Skin epidermis (tissue), 12 donors: ENCODE data around the gene CEP131.

ENCODE experiments used
- H3K27ac ChIP-seq, 21 experiments: fragments of 200-600 bp; sonication (generic) in 11 of 21; one replicate each; pipeline ENCODE4 v1.5.0; 2020; ENCODE audit warnings: mild to moderate bottlenecking in 3 of 21, inconsistent platforms in 2 of 21, moderate library complexity in 2 of 21
- H3K4me3 ChIP-seq, 7 experiments: fragments of 200-600 bp; sonication (generic) in 2 of 7; one replicate each; pipeline ENCODE4 v1.5.0; 2020; ENCODE audit warnings: inconsistent platforms in 2 of 7, mild to moderate bottlenecking in 2 of 7, moderate library complexity in 1 of 7

The CEP131 gene

DNA sequence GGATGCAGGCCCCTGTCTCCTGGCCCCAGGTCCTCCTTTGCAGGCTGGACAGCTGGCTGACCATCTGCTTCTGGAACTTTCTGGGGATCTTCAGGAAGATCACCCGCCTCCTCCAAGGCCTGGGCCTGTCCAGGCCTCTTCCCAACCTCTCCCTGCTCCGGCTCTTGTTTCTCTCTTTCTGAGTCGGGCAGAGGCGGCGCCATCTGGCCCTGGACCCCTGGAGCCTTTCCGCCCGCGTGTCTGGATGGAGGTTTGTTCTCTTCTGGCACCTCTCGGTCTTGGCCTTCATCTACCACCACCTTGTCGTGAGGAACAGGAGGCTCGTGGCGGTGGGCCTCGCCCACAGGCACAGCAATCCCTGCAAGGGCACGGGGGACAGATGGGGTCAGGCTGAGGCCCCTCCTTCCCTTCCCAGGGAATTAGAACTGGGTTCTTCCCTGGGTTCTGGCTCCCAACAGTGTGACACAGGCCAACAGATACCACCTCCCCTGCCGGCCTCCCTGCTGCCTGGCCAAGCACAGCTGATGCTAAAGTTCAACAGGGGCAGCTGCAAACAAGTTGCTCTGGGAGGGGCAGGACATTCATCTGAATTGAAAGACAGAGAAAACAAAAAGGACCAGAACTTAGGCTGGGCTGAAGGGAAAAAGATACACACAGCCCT is 29.7 kb upstream of the CEP131 start:
- Histone ChIP-seq H3K4me3 (no peak overlapping the region), H3K27ac (no peak overlapping the region)

DNA sequence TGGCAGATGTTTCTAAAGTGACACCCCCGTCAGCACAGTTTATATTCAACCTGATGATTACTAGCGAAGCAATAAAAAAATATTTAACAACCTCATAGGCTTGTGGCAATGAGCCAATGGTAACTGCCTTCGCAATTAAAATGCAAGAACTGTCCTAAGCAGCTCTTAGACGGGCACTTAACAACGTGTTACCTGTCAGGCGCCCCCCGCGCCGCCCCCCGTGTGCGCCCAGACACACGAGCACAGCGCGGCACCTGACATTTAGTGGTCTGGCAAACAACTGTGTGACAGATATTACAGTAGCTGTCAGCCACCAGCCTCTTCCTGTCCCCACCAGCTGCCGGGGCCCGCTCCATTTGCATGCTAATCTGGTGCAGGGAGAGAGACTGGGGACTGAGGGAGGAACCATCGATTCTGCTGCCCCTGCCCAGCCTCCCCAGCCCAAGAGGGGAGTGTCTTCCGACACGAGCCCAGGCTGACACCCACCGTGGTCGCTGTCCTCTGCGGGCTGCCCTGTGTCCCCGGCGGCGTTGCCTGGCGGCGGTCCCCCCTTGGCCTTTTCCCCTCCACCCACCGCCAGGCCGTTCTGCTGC is 29.0 kb upstream of the CEP131 start:
- no peak overlapping the region for H3K27ac ChIP-seq

DNA sequence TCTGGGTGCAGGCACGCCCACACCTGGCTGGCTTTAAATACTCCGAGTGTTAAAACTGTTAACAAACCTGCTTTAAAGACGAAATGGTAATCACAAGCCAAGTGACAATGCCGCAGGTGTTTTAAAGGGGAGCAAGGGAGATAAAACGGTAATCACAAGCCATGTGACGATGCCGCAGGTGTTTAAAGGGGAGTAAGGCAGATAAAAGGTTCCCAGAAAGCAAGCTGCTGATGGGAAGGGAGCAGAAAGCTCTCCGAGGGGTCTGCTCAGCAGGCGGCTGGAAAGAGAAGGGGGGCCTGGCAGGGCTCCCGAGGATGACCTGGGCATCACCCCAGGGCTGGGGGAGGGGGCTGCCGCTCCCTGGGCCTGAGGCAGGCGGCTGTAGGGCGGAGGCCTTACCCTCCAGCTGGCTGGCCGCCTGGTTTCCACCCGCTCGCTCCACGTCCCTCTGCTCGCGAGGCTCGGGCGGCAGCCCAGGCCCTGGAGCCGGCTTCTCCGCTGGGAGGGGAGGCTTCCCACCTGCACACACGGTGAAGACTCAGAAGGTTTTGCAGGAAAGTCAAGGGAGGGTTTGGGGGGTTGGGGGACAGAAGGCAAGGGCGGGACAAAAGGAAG is 28.4 kb upstream of the CEP131 start:
- no peak overlapping the region for H3K4me3 ChIP-seq
- peak overlapping the region in 1 of 21 experiments; percentile 21 for H3K27ac ChIP-seq

More for the DNA sequence above, 29.0 kb upstream of the CEP131 start:
- no peak overlapping the region for H3K4me3 ChIP-seq

GRCh38 chr17:81250286-81251093 is 27.7 kb upstream of the CEP131 start:
- Histone ChIP-seq H3K4me3 (no peak overlapping the region), H3K27ac (no peak overlapping the region)

GRCh38 chr17:81249223-81250040 is 26.7 kb upstream of the CEP131 start:
- H3K27ac ChIP-seq = no peak overlapping the region
- no peak overlapping the region for H3K4me3 ChIP-seq

DNA sequence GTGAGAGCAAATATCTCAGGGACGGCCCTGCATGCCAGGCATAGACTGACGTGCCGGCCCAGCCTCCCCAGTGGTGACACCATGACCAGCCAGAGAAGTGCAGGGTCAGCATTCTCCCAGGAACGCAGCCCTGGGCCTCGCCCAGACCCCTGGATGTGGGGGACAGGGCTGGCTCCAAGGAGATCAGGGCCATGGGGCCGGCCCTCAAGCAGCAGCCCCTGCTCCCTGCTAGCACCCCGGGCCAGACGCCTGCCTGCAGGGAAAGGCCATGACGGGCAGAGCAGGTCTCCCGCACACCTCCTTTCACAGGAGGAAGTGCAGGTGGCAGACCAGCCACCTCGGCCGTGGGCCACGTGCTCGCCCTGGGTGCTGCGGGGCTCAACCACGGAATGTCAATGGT is 25.9 kb upstream of the CEP131 start:
- Histone ChIP-seq H3K27ac (no peak overlapping the region), H3K4me3 (no peak overlapping the region)

DNA sequence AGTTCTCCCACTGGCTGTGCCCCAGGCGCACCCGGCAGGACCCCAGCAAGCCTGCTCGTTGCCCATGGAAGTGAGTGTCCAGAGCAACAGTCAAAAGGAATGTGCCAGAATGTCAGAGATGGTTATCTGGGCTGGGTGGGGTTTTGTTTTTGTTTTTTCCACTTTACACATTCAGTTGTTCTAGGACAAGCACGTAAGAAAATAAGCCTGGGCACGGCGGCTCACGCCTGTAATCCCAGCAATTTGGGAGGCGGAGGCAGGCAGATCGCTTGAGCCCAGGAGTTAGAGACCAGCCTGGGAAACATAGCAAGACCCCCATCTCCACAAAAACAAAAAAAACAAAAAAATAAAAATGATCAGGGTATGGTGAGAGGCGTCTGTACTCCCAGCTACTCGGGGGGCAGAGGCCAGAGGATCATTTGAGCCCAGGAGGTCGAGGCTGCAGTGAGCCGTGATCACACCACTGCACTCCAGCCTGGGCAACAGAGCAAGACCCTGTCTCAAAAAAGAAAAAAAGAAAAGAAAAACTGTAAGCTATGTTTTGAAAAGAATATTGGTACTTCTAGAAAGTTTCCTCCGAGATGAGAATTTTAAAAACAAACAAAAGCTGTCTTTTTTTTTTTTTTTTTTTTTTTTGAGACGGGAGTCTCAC is 24.7 kb upstream of the CEP131 start:
- Histone ChIP-seq H3K27ac (no peak overlapping the region), H3K4me3 (no peak overlapping the region)

DNA sequence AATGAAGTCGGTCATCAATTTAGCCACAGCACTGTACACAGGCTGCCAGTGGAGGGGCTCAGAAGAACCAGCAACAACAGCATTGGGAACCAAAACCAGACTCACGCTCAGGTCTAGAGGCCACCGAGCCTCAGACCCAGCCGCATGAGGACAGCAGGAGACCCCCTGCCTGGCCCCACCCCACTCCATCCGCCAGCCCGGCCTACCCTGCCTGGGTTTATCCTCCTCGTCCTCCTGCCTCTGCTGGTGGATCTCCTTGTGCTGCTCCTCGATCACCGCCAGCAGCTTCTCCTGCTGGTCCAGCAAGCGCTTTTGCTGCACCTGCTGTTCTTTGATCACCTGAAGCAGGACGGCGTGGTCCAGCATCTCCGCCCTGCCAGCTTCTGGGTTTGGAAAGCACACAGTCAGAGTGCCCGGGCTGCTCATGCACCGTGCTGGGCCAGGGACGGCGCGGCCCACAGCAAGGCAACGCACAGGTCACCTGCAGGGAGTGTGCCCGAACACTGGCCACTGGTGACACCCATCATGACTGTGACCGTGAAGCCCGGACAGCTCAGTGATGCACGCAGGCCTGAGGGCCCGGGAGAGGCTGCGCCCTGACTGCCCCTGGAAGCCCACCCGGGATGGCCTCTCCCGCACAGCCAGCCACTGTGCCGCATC is 24.0 kb upstream of the CEP131 start:
- Histone ChIP-seq H3K27ac (no peak overlapping the region), H3K4me3 (no peak overlapping the region)

- Histone ChIP-seq H3K27ac (no peak overlapping the region), H3K4me3 (no peak overlapping the region)
Measured at GRCh38 chr17:81246343-81246670, 23.5 kb upstream of the CEP131 start.

- no peak overlapping the region for H3K4me3 ChIP-seq
- H3K27ac ChIP-seq = no peak overlapping the region
Measured at GRCh38 chr17:81245665-81246342, 23.0 kb upstream of the CEP131 start.

DNA sequence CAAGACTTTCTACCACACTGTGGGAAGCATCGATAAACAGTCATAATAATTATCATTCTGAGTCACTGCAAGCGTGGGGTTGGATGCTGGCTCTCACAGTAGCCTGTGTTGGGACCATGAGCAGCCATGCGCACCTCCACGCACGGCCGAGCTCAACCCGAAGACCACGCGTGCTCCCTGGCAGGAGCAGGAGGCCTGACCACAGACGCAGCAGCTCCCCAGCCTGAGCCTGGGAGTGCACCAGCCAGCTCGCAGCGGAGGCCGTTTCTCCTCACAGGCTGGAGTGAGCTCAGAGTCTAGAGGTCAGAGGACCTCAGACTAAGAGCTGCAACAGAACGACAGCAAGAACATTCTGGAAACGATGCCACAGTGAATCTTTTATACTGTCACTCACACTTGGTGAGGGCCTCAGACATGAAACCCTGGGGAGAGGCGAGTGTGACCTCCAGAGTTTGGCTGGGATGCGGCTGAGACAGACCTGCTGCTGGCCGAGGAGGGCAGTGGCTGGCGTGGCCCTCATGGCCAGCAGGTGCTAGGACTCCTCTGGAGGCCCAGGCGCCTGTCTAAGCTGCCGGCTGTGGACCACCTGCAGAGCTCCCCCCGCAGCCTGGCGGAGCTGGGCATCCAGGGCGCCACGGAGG is 22.4 kb upstream of the CEP131 start:
- no peak overlapping the region for H3K27ac ChIP-seq
- H3K4me3 ChIP-seq = no peak overlapping the region

DNA sequence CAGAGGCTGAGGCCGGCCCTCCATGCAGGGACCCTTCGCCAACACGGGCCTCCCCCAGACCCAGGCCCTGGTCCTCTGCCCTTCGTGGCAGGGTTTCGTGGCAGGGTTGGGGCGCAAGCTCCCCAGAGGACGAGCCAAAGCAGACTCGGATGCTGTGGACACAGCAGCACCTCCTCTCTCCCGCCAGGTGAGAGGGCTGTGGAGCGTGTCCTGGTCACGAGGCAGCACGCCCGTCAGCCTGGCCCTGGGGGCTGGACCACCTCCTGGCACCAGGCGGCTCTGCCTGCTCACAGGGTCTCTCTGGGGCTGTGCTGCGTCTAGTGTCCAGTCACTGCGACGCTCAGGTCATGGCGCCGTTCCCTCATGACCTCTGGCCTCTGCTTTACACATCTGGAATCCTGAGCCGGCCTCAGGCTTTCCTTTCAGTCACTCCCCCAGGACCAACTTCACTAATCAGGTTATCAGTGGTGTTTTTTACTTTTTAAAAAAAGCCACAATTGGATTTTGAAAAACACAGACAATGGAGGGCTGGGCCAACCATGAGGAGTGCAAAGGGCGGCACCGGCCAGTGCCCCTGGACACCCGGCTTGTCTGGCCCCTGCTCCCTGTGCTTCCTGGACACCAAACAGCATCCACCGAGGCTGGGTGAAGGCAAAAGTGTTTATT is 21.7 kb upstream of the CEP131 start:
- Histone ChIP-seq H3K27ac (no peak overlapping the region), H3K4me3 (no peak overlapping the region)

DNA sequence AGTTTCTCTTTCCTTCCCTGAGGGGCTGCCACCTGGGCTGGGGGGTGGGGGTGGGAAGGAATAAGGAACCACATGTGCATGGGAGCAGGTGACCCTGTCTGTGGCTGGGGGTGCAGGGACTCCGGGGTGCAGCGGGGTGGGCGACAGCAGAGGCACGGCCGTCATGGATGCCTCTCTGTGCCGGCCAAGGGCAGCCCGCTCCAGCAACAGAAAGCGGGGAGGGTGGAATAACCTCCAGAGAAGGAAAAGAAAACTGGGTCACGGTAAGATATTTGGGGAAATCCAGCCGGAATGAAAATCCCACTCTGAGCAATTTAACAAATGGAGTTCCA is 20.5 kb upstream of the CEP131 start:
- no peak overlapping the region for H3K4me3 ChIP-seq
- no peak overlapping the region for H3K27ac ChIP-seq

- Histone ChIP-seq H3K4me3 (no peak overlapping the region), H3K27ac (no peak overlapping the region)
Measured at GRCh38 chr17:81242421-81243332, 19.9 kb upstream of the CEP131 start.

DNA sequence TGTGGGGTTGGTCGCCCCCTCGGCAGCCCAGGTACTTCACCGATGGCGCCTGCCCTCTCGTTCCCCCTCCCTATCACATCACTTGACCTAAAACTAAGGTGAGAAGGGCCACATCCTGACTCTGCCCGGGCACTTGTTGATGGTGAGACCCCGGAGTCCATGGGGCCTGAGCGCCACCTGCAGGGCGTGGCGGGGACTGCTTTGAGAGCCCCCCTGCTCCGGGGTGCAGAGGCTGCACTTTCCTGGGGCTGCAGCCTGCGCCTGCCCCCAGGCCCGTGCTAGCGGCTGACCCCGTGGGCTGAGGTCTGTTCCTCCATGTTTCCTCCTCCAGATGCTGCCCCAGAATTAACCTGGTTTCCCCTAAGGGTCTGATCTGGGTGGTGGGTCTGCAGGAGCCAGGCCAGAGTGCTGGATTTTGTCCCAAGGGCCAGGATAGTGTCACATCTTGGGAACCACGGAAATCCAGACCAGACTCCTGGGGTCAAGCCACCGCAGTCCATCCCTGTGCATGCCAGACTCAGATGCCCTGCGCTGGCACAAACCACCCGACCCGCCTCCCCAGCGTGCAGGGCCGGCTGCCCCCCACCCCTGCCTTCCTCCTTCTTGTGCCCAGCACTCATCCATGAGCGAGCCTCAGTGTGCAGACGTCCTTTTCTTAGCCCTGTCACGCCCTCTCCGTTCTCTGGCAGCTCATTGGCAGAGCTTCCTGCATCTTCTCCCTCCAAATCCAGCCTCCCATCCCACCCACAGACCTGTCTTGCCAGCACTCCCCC is 19.1 kb upstream of the CEP131 start:
- H3K27ac ChIP-seq = no peak overlapping the region
- H3K4me3 ChIP-seq = no peak overlapping the region

- H3K27ac ChIP-seq = no peak overlapping the region
- H3K4me3 ChIP-seq = no peak overlapping the region
Measured at GRCh38 chr17:81241203-81241602, 18.4 kb upstream of the CEP131 start.
